Left renal cortex interstitium (tissue), 4 donors: ENCODE results near the gene DGKD. TPM values are rescaled to one million over a fixed set of nuclear protein-coding genes. Genes with fewer than 3 reads are reported as not detected.

Experiments used
- polyA plus RNA-seq, 4 donors: library from polyadenylated mRNA; unstranded; fragments of 120-200 nt; gene quantifications; one replicate each; pipeline ENCODE4 v1.2.1, GENCODE V29; 2013; ENCODE audit not compliant: insufficient read length in 4 of 4

DGKD gene
- polyA plus RNA-seq, 4 donors: 16.9 to 36.2 (median 26.8) TPM

Other genes starting within 250 kb of the DGKD start
- 10 to 100 TPM; 19.1 to 26.3 (median 24.0) TPM for gene ATG16L1, start 102.8 kb upstream of the DGKD start, polyA plus RNA-seq
- gene SAG, start 46.7 kb upstream of the DGKD start, polyA plus RNA-seq: under 1 TPM; 0.04 to 0.24 (median 0.10) TPM
- 10 to 100 TPM; 40.8 to 58.8 (median 46.3) TPM for gene USP40, start 212.3 kb downstream of the DGKD start, polyA plus RNA-seq